ENCODE measurements around the gene UBE2O. TPM values are rescaled to one million over a fixed set of nuclear protein-coding genes. Genes with fewer than 3 reads are reported as not detected.

UBE2O gene
- polyA plus RNA-seq, 1 experiment = 11.1 TPM

DNA sequence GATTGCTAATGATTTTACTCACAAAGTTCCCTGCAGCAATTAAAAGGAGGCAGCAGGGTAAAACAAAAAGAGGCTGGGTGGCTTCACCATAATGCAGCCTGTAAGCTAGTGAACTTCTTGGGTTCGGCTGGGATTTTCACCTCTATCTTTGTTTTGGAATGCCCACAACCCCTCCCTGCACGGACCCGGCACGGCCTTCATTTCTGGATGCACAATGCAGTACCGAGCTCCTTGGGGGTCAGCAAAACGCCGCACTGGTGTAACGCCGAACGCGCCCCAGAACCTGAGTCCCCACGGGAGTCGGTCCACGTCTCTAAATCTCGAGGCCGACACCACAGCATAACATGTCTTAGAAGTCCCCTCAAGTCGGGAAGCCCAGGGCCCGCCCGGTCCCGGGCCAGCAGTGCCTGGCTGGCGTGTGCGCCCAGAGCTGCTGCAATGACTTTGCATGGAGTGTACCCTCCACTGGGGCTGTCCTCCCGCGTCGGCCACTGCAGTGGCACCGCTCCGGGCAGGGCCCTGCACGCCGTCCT is 759 bp downstream of the UBE2O start:
- TF ChIP-seq CTCF (IDR thresholded peaks at IDR 0.05; ENCODE audit: insufficient read depth, low read depth, low read length) = no peak
- no peak for DNase-seq (ENCODE audit: low read depth)
- ChIA-PET POLR2A (no interaction called here), CTCF (interaction anchor here (0.7 to 17.7 kb wide), 9 partner anchors 10 to 71 kb away, joined by 3 to 442 read pairs (median 5); partner anchors contain the start of genes AANAT and RHBDF2)
- no peaks in the 10 kb centered on the region for H3K27me3 ChIP-seq (ENCODE audit: control insufficient read depth, insufficient read depth, low read length)
- no peaks in the 10 kb centered on the region for H3K36me3 ChIP-seq (ENCODE audit: control insufficient read depth, insufficient read depth, low read length)
- peak overlapping the region; percentile 83 for H3K4me3 ChIP-seq (ENCODE audit: low read depth, low read length)

DNA sequence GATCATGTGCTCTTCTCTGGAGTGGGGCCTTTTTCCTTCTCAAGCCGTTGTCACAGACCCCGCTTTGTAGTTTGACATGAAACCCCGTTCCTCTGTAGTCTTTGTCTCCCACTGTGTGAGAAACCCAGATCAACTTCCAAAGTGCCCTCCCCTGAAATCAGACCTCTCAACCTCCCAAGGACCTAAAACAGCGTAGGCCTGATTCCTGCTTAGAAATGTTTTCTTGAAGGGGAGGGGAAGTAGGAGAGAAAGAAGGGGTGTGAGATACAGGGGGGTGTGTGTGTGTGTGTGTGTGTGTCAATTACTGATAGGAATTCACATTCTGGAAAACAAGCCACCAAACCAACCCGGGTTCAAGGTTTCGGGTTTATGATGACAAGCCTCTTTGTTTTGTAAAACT is 1.4 kb downstream of the UBE2O start:
- Histone ChIP-seq H3K27me3 (ENCODE audit: control insufficient read depth, insufficient read depth, low read length) (no peaks in the 10 kb centered on the region), H3K36me3 (ENCODE audit: control insufficient read depth, insufficient read depth, low read length) (no peaks in the 10 kb centered on the region), H3K4me3 (ENCODE audit: low read depth, low read length) (peak overlapping the region; percentile 83)
- no peak for TF ChIP-seq CTCF (IDR thresholded peaks at IDR 0.05; ENCODE audit: insufficient read depth, low read depth, low read length)
- ChIA-PET CTCF (interaction anchor here (0.9 to 17.7 kb wide), 6 partner anchors 12 to 72 kb away, joined by 3 to 442 read pairs (median 8); partner anchors contain the start of gene RHBDF2), POLR2A (no interaction called here)
- DNase-seq (ENCODE audit: low read depth) = no peak

DNA sequence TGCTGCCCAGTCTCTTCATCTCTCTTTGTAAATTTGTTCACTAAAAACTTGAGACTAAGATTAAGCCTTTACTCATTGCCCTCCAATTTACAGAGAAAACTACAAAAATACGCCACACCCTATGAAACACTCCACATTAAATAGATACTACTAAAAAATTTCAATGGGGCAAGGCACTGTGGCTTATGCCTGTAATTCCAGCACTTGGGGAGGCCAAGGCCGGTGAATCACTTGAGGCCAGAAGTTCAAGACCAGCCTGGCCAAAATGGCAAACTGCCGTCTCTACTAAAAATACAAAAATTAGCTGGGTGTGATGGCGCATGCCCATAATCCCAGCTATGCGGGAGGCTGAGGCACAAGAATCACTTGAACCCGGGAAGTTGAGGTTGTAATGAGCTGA is 3.8 kb downstream of the UBE2O start:
- POLR2A ChIA-PET = no interaction called here
- Histone ChIP-seq H3K27me3 (ENCODE audit: control insufficient read depth, insufficient read depth, low read length) (no peaks in the 10 kb centered on the region), H3K36me3 (ENCODE audit: control insufficient read depth, insufficient read depth, low read length) (no peaks in the 10 kb centered on the region), H3K4me3 (ENCODE audit: low read depth, low read length) (no peak overlapping the region)
- no peak for TF ChIP-seq CTCF (IDR thresholded peaks at IDR 0.05; ENCODE audit: insufficient read depth, low read depth, low read length)
- DNase-seq (ENCODE audit: low read depth) = no peak
- CTCF ChIA-PET = interaction anchor here (0.8 to 2.2 kb wide), 9 partner anchors 9 to 175 kb away, joined by 3 to 8 read pairs (median 3); no protein-coding TSS in a partner anchor

DNA sequence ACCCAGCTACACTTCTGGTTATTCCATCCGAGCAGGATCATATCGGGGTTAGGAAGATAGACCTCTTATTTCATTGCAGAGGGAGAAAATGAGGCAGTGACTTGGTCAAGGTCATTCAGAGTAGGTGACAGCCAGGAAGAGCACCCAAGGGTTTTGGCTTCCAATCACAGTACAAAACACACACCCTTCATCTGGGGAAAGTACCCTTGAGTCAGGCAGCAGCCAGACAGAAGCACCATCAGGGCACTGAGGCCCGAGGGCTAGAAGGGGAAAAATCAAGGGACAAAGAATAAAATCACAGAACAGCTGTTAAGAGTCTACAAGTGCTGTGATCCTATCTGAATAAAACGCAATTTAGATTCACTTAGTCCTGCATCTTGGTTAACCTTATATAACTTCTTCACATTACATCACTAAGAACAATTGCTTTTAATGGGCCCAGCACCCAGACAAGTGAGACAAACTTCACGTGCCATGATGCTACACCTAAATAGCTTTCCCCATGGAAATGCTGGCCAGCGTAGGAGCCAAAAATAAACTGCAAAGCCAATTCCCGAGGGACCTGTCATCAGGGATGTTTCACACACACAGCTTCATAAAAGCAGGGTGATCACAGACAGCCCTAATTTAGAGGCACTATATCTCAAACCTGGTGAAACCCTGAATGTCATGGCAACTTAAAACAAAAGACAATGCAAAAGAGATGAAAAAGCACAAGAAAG is 4.9 kb downstream of the UBE2O start:
- TF ChIP-seq CTCF (IDR thresholded peaks at IDR 0.05; ENCODE audit: insufficient read depth, low read depth, low read length) = no peak
- POLR2A ChIA-PET = no interaction called here
- no peaks in the 10 kb centered on the region for H3K36me3 ChIP-seq (ENCODE audit: control insufficient read depth, insufficient read depth, low read length)
- H3K4me3 ChIP-seq (ENCODE audit: low read depth, low read length) = no peak overlapping the region
- CTCF ChIA-PET = interaction anchor here (0.9 to 2.2 kb wide), 5 partner anchors 10 to 62 kb away, joined by 3 to 8 read pairs (median 4); no protein-coding TSS in a partner anchor
- H3K27me3 ChIP-seq (ENCODE audit: control insufficient read depth, insufficient read depth, low read length) = no peaks in the 10 kb centered on the region
- no peak for DNase-seq (ENCODE audit: low read depth)

DNA sequence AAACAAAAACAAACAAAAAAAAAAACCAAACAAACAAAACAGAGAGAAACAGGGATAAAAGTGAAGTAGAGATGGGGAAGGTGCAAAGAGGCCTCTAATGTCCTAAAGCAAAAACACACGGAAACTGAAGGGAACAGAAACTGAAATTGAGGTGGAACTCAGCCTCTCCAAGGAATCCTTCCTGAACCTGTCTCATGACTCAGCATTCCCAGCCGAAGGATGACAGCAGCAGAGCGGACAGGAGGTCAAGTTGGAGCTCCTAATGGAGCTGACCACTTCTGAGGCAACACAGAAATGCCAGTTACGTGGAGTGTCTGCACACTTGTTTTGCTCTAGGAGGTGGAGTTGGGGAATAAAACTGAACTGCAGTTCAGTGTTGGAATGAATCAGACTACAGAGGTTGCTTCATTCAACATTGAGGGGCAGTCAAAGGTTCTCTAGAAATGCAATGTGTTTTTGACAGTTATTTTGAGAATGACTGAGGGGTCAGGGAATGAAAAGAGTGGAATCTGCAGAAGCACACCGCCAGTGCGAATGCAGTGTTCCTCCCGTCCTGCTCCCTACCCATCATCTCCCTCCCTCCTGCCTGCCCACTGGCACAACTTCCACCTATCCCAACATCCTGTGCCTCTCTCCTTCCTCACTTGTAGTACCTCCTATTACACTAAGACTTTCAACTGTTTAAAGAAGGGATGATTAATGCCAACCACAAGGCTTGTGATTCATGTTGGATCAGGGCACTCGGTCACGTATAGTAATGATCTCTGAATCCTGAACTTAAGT is 6.3 kb downstream of the UBE2O start:
- ChIA-PET POLR2A (no interaction called here), CTCF (interaction anchor here (1.0 to 4.2 kb wide), 2 partner anchors 47 to 49 kb away, joined by 3 to 13 read pairs; no protein-coding TSS in a partner anchor)
- DNase-seq (ENCODE audit: low read depth) = no peak
- TF ChIP-seq CTCF (IDR thresholded peaks at IDR 0.05; ENCODE audit: insufficient read depth, low read depth, low read length) = no peak
- Histone ChIP-seq H3K4me3 (ENCODE audit: low read depth, low read length) (no peak overlapping the region), H3K36me3 (ENCODE audit: control insufficient read depth, insufficient read depth, low read length) (no peaks in the 10 kb centered on the region), H3K27me3 (ENCODE audit: control insufficient read depth, insufficient read depth, low read length) (no peaks in the 10 kb centered on the region)

Measured in BJ (cell line).